ENCODE measurements around the gene LRRC61. TPM values are rescaled to one million over a fixed set of nuclear protein-coding genes. Genes with fewer than 3 reads are reported as not detected.

Gene LRRC61
- total and polyA plus RNA-seq, 2 experiments from 2014 or later = 34.7 to 75.2 TPM

- Mint-ChIP-seq H3K27me3 (ENCODE audit: insufficient read depth, low read depth, poor library complexity) (peaks cover 25% of the 10 kb centered on the region), H3K36me3 (ENCODE audit: low read depth) (peaks cover 13% of the 10 kb centered on the region), H3K4me3 (no peak overlapping the region), H3K9me3 (peaks cover 21% of the 10 kb centered on the region), H3K4me1 (peaks cover 7% of the 10 kb centered on the region), H3K27ac (no peak overlapping the region)
- no peak overlapping the region for H3K4me3 ChIP-seq
- H3K36me3 ChIP-seq (ENCODE audit: insufficient read depth) = no peaks in the 10 kb centered on the region
- no peaks in the 10 kb centered on the region for H3F3A ChIP-seq (replicated peaks; ENCODE audit: low read depth)
- no peak for DNase-seq (ENCODE audit: low spot score)
- no peak overlapping the region for H3K27ac ChIP-seq (ENCODE audit: low read depth)
- H2AFZ ChIP-seq = no peak overlapping the region
- H4K20me1 ChIP-seq (replicated peaks; ENCODE audit: insufficient read depth) = no peaks in the 10 kb centered on the region
- no peaks in the 10 kb centered on the region for H3K79me2 ChIP-seq (replicated peaks; ENCODE audit: insufficient read depth)
- H3K4me1 ChIP-seq (ENCODE audit: insufficient read depth) = peaks cover 7% of the 10 kb centered on the region
- ATAC-seq = no peak
- 0 out of 2 replicates have a peak, but pooled peaks cover 3% of the 10 kb centered on the region for H3K27me3 ChIP-seq (ENCODE audit: insufficient read depth)
- H3K4me2 ChIP-seq = no peak overlapping the region
- TF ChIP-seq JUNB (IDR thresholded peaks at IDR 0.05; ENCODE audit: unreplicated experiment) = no peak
- no peak for TF ChIP-seq ZNF331 (CRISPR knock-in tag; IDR thresholded peaks at IDR 0.05; ENCODE audit: low read depth)
- H3K9me2 ChIP-seq (ENCODE audit: insufficient read depth) = no peaks in the 10 kb centered on the region
Measured at GRCh38 chr7:150307129-150307528, 16.0 kb upstream of the LRRC61 start.

- H3K9me3 Mint-ChIP-seq = peaks cover 21% of the 10 kb centered on the region
- Histone ChIP-seq H3K4me2 (no peak overlapping the region), H3K79me2 (replicated peaks; ENCODE audit: insufficient read depth) (no peaks in the 10 kb centered on the region), H3F3A (replicated peaks; ENCODE audit: low read depth) (no peaks in the 10 kb centered on the region), H3K4me1 (ENCODE audit: insufficient read depth) (peaks cover 15% of the 10 kb centered on the region), H3K36me3 (ENCODE audit: insufficient read depth) (no peaks in the 10 kb centered on the region), H3K9me2 (ENCODE audit: insufficient read depth) (no peaks in the 10 kb centered on the region), H3K4me3 (no peak overlapping the region), H3K27ac (ENCODE audit: low read depth) (no peak overlapping the region), H2AFZ (no peak overlapping the region), H3K27me3 (ENCODE audit: insufficient read depth) (0 out of 2 replicates have a peak, but pooled peaks cover 3% of the 10 kb centered on the region), H4K20me1 (replicated peaks; ENCODE audit: insufficient read depth) (no peaks in the 10 kb centered on the region)
- ATAC-seq (no peak; the same call in 2 of the 3 replicates), DNase-seq (ENCODE audit: low spot score) (no peak)
- peaks cover 25% of the 10 kb centered on the region for H3K27me3 Mint-ChIP-seq (ENCODE audit: insufficient read depth, low read depth, poor library complexity)
- H3K4me1 Mint-ChIP-seq = peaks cover 9% of the 10 kb centered on the region
- TF ChIP-seq EZH2 (IDR thresholded peaks at IDR 0.05; ENCODE audit: low read depth, unreplicated experiment) = no peak
- peaks cover 13% of the 10 kb centered on the region for H3K36me3 Mint-ChIP-seq (ENCODE audit: low read depth)
- H3K27ac Mint-ChIP-seq = no peak overlapping the region
- no peak overlapping the region for H3K4me3 Mint-ChIP-seq
Measured at GRCh38 chr7:150307904-150308303, 15.3 kb upstream of the LRRC61 start.

- no peak overlapping the region for H3K27ac ChIP-seq (ENCODE audit: low read depth)
- H3K36me3 ChIP-seq (ENCODE audit: insufficient read depth) = no peaks in the 10 kb centered on the region
- Mint-ChIP-seq H3K4me1 (peaks cover 16% of the 10 kb centered on the region), H3K27ac (no peak overlapping the region), H3K4me3 (no peak overlapping the region), H3K9me3 (peaks cover 21% of the 10 kb centered on the region), H3K36me3 (ENCODE audit: low read depth) (peaks cover 13% of the 10 kb centered on the region), H3K27me3 (ENCODE audit: insufficient read depth, low read depth, poor library complexity) (peaks cover 28% of the 10 kb centered on the region)
- DNase-seq (ENCODE audit: low spot score) (no peak), ATAC-seq (no peak)
- no peaks in the 10 kb centered on the region for H3F3A ChIP-seq (replicated peaks; ENCODE audit: low read depth)
- H3K79me2 ChIP-seq (replicated peaks; ENCODE audit: insufficient read depth) = no peaks in the 10 kb centered on the region
- 0 out of 2 replicates have a peak, but pooled peaks cover 3% of the 10 kb centered on the region for H3K27me3 ChIP-seq (ENCODE audit: insufficient read depth)
- H3K4me3 ChIP-seq = no peak overlapping the region
- no peak overlapping the region for H3K4me2 ChIP-seq
- H3K4me1 ChIP-seq (ENCODE audit: insufficient read depth) = peaks cover 21% of the 10 kb centered on the region
- no peaks in the 10 kb centered on the region for H4K20me1 ChIP-seq (replicated peaks; ENCODE audit: insufficient read depth)
- no peak overlapping the region for H2AFZ ChIP-seq
- no peaks in the 10 kb centered on the region for H3K9me2 ChIP-seq (ENCODE audit: insufficient read depth)
- TF ChIP-seq ZNF462 (CRISPR knock-in tag; IDR thresholded peaks at IDR 0.05) = no peak
- no peak for TF ChIP-seq CTCF (conservative IDR thresholded peaks at IDR 0.05; ENCODE audit: low read depth in 2 of 2)
- no peak for TF ChIP-seq EZH2 (IDR thresholded peaks at IDR 0.05; ENCODE audit: low read depth, unreplicated experiment)
Measured at GRCh38 chr7:150308575-150308974, 14.6 kb upstream of the LRRC61 start.
